Measurements from ENCODE around the gene LRRC1.

GRCh38 chr6:53967415-53967814 lies 172.6 kb downstream of the LRRC1 start:
- no peak for TF ChIP-seq ARID3A (IDR thresholded peaks at IDR 0.05; ENCODE audit: low read depth, low read length)
- no peak for TF ChIP-seq EZH2 (conservative IDR thresholded peaks at IDR 0.05; ENCODE audit: low read depth, low read length)
- TF ChIP-seq, protein P1, sequence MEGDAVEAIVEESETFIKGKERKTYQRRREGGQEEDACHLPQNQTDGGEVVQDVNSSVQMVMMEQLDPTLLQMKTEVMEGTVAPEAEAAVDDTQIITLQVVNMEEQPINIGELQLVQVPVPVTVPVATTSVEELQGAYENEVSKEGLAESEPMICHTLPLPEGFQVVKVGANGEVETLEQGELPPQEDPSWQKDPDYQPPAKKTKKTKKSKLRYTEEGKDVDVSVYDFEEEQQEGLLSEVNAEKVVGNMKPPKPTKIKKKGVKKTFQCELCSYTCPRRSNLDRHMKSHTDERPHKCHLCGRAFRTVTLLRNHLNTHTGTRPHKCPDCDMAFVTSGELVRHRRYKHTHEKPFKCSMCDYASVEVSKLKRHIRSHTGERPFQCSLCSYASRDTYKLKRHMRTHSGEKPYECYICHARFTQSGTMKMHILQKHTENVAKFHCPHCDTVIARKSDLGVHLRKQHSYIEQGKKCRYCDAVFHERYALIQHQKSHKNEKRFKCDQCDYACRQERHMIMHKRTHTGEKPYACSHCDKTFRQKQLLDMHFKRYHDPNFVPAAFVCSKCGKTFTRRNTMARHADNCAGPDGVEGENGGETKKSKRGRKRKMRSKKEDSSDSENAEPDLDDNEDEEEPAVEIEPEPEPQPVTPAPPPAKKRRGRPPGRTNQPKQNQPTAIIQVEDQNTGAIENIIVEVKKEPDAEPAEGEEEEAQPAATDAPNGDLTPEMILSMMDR (CRISPR knock-in tag; IDR thresholded peaks at IDR 0.05) = no peak
- TF ChIP-seq POLR2AphosphoS5 (IDR thresholded peaks at IDR 0.05; ENCODE audit: low read depth, low read length) = no peak
- TF ChIP-seq ZNF547 (CRISPR knock-in tag; IDR thresholded peaks at IDR 0.05) = no peak

All from HepG2 (cell line).